SU-DHL-6 (cell line): ENCODE results near the gene LYZ.

ENCODE experiments used
- H2AFZ ChIP-seq: fragments of 200-600 bp; sonication (generic); 2 replicates; pipeline ENCODE4 v1.6.1; 2014; ENCODE audit warnings: low read depth, mild to moderate bottlenecking, moderate library complexity, mixed read lengths, antibody characterized with exemption, low read length; ENCODE audit not compliant: severe bottlenecking
- H3F3A ChIP-seq: fragments of 200-600 bp; shearing (Covaris generic); 2 replicates; pipeline ENCODE4 v1.6.0; 2016; ENCODE audit warnings: antibody characterized with exemption, mild to moderate bottlenecking; ENCODE audit not compliant: insufficient read depth
- H3K27ac ChIP-seq: fragments of 200-600 bp; sonication (generic); 2 replicates; pipeline ENCODE4 v1.5.1; 2016; ENCODE audit warnings: low read depth, mild to moderate bottlenecking, low read length, moderate library complexity, mixed read lengths
- H3K27me3 ChIP-seq: fragments of 200-600 bp; sonication (generic), shearing (Covaris generic); 2 replicates; pipeline ENCODE4 v1.6.0; 2014; ENCODE audit warnings: mild to moderate bottlenecking, low read length
- H3K36me3 ChIP-seq: fragments of 200-600 bp; sonication (generic); 2 replicates; pipeline ENCODE4 v1.6.1; 2014; ENCODE audit warnings: mild to moderate bottlenecking, low read length, mixed read lengths
- H3K4me2 ChIP-seq: fragments of 300-600, 200-600 bp; shearing (Covaris generic), sonication (generic); 2 replicates; pipeline ENCODE4 v1.6.0; 2014; ENCODE audit warnings: low read length, low read depth, mild to moderate bottlenecking; ENCODE audit not compliant: poor library complexity, severe bottlenecking
- H3K4me3 ChIP-seq: fragments of 200-600 bp; sonication (generic); 2 replicates; pipeline ENCODE4 v1.5.1; 2014; ENCODE audit warnings: antibody characterized with exemption, low read length, mild to moderate bottlenecking, mixed read lengths; ENCODE audit not compliant: insufficient read depth, poor library complexity, severe bottlenecking
- H3K79me2 ChIP-seq: fragments of 200-600 bp; sonication (generic); 2 replicates; pipeline ENCODE4 v1.6.1; 2014; ENCODE audit warnings: mild to moderate bottlenecking, low read length, moderate library complexity; ENCODE audit not compliant: insufficient read depth
- H3K9ac ChIP-seq: fragments of 200-600 bp; sonication (generic); 2 replicates; pipeline ENCODE4 v1.7.0; 2014; ENCODE audit warnings: mild to moderate bottlenecking, low read length
- H3K9me2 ChIP-seq: fragments of 200-600 bp; sonication (generic); replicated peaks from 2 replicates; pipeline ENCODE4 v1.6.1; 2014; ENCODE audit warnings: low read length; ENCODE audit not compliant: insufficient read depth
- H3K9me3 ChIP-seq: fragments of 200-600 bp; sonication (generic); 2 replicates; pipeline ENCODE4 v1.6.1; 2014; ENCODE audit warnings: low read length, mixed read lengths; ENCODE audit not compliant: insufficient read depth
- H4K20me1 ChIP-seq: fragments of 200-600 bp; sonication (generic); 2 replicates; pipeline ENCODE4 v1.6.1; 2014; ENCODE audit warnings: low read depth, mild to moderate bottlenecking, antibody characterized with exemption, low read length, moderate library complexity, mixed read lengths
- CTCF ChIP-seq: fragments of 200-600 bp; sonication (generic); IDR thresholded peaks from one replicate; pipeline ENCODE4 v1.5.1; 2017; ENCODE audit warnings: antibody characterized with exemption, mild to moderate bottlenecking, low read length, moderate library complexity; ENCODE audit not compliant: insufficient read depth, poor library complexity, severe bottlenecking
- EZH2phosphoT487 ChIP-seq: fragments of 200-600 bp; sonication (generic), shearing (Covaris generic); conservative IDR thresholded peaks from 2 replicates; pipeline ENCODE4 v1.6.1; 2018; ENCODE audit warnings: mild to moderate bottlenecking, antibody characterized with exemption, low read length, moderate library complexity, mixed read lengths

The LYZ gene

GRCh38 chr12:69321351-69321750 lies 26.8 kb upstream of the LYZ start:
- H3F3A ChIP-seq: no peaks in the 10 kb centered on the region
- H3K27me3 ChIP-seq: no peaks in the 10 kb centered on the region
- no peaks in the 10 kb centered on the region; the same call in 1 of the 2 replicates for H3K9me3 ChIP-seq
- no peak overlapping the region for H3K9ac ChIP-seq
- no peak overlapping the region for H3K4me3 ChIP-seq
- H3K27ac ChIP-seq: no peak overlapping the region
- H3K36me3 ChIP-seq: no peaks in the 10 kb centered on the region; the same call in 1 of the 2 replicates
- no peaks in the 10 kb centered on the region for H3K9me2 ChIP-seq
- H3K79me2 ChIP-seq: no peaks in the 10 kb centered on the region
- TF ChIP-seq EZH2phosphoT487: no peak
- TF ChIP-seq CTCF: no peak
- no peak overlapping the region for H2AFZ ChIP-seq
- H4K20me1 ChIP-seq: no peaks in the 10 kb centered on the region
- H3K4me2 ChIP-seq: peak overlapping the region; percentile 29

GRCh38 chr12:69324797-69325466 lies 23.2 kb upstream of the LYZ start:
- no peaks in the 10 kb centered on the region for H3F3A ChIP-seq
- TF ChIP-seq CTCF (no peak), EZH2phosphoT487 (no peak)
- H3K9ac ChIP-seq: no peak overlapping the region
- no peaks in the 10 kb centered on the region for H3K27me3 ChIP-seq
- no peak overlapping the region for H3K27ac ChIP-seq
- no peaks in the 10 kb centered on the region for H3K79me2 ChIP-seq
- no peaks in the 10 kb centered on the region; the same call in 1 of the 2 replicates for H3K9me3 ChIP-seq
- H4K20me1 ChIP-seq: no peaks in the 10 kb centered on the region
- H3K9me2 ChIP-seq: no peaks in the 10 kb centered on the region
- H3K36me3 ChIP-seq: no peaks in the 10 kb centered on the region; the same call in 1 of the 2 replicates
- H2AFZ ChIP-seq: no peak overlapping the region
- no peak overlapping the region for H3K4me2 ChIP-seq
- H3K4me3 ChIP-seq: no peak overlapping the region

- Histone ChIP-seq H3K9me3 (no peaks in the 10 kb centered on the region), H4K20me1 (no peaks in the 10 kb centered on the region), H3K9me2 (no peaks in the 10 kb centered on the region), H3K27ac (no peak overlapping the region), H3K4me3 (no peak overlapping the region), H3K36me3 (no peaks in the 10 kb centered on the region), H3F3A (no peaks in the 10 kb centered on the region), H3K4me2 (no peak overlapping the region), H3K9ac (no peak overlapping the region), H3K79me2 (no peaks in the 10 kb centered on the region), H2AFZ (no peak overlapping the region), H3K27me3 (no peaks in the 10 kb centered on the region)
- TF ChIP-seq CTCF: no peak
- TF ChIP-seq EZH2phosphoT487: no peak
Measured at GRCh38 chr12:69328426-69328825, 19.8 kb upstream of the LYZ start.
